Middle frontal gyrus (tissue), 1 donor: ENCODE results near the gene JOSD1.
A peak's percentile ranks its signal among the peaks of the same experiment; 100 is the strongest.

ENCODE experiments used
- DNase-seq: peaks from one replicate; pipeline ENCODE4 v3.0.0-alpha.2; 2015; ENCODE audit warnings: low spot score; ENCODE audit errors: extremely low spot score

Gene JOSD1

DNA sequence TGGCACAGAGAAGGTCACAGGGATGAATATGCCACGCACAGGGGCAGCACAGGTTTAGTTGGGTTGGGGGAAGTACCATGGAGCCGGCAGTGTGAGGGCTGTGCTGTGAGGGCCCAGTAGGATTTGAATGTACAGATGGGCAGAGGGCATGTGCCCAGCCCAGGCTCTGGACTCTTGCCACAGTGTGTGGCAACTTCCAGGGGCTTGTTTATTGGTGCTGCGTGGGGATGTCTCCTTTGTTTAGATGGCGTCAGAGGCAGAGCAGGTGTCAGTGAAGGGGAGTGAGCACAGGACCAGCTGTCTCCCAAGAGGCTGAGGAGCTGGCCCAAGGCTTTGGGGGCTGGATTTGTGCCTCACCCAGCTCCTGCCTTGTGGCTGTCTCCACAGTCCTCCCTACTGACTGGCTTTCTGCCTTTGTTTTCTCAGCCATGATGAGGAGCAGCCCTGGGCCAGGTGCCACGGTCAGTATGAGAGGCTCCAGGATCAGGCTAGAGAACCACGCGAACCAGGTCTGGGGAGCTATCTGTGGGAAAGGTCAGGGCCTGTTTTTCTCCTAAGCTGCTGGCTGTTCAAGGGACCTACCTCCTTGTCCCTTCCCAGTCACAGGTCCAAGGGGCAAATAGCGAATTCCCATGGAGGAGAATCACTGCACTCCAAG, 33.1 kb upstream of the JOSD1 start:
- DNase-seq, result peak; percentile 68

DNA sequence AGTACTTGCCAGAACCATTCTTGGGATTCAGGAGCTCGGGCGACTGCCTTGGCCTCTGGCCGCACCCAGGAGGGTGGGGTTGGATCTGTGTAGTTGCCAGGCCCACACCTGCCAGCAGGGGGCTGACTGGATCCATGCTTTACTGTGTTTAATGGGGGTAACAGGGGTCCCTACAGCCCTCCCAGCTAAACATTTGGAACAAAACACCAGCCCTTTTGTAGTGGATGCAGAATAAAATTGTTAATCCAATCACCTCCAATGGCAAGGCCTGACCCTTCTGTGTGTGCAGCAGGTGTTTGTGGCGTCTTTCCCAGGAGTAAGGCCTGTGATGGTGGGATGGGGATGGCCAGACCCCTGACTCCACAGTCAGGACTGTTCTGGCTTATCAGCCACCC, 32.6 kb upstream of the JOSD1 start:
- DNase-seq, result no peak

DNA sequence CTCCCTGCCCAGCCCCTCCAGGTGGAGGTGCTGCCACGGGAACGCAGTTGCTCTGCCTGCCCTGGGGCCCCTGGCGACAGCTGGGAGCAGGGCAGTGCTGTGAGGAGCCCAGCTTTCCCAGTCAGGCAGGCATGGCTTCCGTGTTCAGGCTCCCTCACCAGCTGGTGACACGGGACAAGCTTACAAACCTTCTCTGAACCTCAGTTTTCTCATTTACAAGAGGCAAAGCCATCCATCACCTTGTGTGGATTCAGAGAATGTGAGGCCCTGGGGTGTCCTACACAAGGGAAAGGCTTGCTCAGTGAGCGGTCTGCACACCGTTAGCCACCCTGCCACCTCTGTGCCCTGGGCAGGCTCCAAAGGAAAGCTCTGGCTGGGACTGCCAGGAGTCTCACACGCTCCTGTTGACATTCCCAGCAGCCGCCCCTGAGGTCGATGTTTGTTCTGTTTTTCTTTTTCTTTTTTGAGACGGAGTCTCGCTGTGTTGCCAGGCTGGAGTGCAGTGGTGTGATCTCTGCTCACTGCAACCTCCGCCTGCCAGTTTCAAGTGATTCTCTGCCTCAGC, 31.6 kb upstream of the JOSD1 start:
- no peak for DNase-seq

- no peak for DNase-seq
Measured at GRCh38 chr22:38731703-38732161, 31.0 kb upstream of the JOSD1 start.

GRCh38 chr22:38730411-38730871, 29.7 kb upstream of the JOSD1 start:
- no peak for DNase-seq

DNA sequence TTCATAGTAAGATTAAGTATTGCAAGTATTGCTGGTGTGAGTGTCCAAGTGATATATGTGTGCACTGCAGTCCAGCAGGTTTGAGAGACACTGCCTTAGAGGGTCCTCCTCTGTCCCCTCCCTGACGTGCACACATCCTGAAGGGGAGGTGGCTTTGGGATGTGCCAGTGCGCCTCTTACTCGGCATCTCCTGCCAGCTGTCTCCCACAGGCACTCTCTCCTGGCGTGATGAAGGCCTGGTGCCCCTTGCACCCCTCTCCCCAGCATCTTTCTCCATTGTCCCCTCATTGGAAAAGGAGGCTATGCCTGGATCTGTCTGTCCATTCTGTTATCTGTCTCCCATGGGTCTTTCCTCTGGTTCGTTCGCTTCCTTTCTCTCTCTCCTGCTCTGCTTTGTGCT, 29.2 kb upstream of the JOSD1 start:
- no peak for DNase-seq

- DNase-seq, result no peak
Measured at GRCh38 chr22:38728871-38729796, 28.4 kb upstream of the JOSD1 start.

DNA sequence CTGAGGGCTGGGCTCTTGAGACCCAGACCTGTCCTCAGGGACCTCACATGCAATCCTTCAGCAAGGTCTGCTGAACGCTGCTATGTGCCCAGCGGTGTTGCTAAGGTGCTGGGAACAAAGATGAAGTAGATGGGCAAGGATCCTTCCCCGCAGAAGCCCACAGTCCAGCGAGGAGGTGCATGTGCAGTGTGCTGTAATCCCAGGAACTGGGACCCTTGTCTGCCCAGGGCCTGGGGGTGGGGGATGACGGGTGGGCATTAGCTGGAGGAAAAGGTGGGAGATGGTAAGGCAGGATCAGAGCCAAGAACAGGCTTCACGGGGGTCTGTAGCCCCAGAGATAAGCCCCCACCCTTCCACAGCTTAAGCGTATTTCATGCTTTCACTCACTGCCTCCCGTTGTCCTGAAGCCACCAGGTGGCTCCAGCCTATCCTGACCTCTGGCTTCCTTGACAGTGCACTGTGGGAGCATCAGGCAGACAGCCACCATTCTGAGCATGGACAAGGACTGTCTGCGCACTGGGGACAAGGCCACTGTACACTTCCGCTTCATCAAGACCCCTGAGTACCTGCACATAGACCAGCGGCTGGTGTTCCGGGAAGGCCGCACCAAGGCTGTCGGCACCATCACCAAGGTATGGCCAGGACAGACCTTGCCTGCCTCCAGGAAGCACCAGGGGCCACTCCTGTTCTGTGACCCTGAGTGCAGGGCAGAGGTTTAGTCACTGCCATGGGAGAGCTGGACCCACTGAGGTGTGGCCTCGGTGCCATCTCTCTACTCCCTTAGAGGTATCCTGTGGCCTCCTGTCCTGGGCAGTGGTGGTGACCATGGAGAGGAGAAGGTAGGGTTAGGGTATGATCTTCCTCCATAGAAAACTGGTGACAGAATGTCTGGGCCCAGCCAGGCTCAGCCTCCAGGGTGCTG, 27.0 kb upstream of the JOSD1 start:
- no peak for DNase-seq

GRCh38 chr22:38727123-38727522, 26.4 kb upstream of the JOSD1 start:
- no peak for DNase-seq

GRCh38 chr22:38725900-38726655, 25.3 kb upstream of the JOSD1 start:
- DNase-seq, result no peak

DNA sequence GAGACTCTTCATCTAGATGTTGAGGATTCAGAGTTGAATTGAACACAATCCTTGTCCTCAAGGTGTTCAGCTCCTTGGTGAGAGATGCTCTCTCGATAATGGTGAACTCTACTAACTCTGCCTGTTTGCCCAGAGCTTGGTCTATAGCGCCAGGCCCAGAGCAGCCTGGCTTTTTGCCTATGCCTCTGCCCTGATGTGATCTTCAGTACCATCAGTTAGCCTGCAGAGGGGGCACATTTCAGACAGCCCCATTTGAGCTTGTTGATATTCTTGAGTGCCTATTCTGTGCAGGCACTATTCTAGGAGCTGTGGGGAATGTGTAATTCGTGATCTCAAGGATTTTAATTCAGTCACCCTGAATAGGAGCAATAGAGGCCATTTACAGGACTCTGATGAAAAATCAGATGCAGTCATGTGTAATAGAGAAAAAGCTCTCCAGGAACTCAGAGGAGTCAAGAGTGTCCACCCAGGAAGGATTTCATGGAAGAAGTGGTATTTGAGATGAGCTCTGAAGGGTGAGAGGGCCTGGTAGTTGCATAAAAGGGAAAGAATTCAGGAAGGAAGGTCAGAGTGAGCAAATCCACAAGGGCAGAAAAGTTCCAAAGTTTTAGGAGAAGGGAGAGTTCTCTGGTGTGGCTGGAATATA, 24.3 kb upstream of the JOSD1 start:
- DNase-seq, result no peak

DNA sequence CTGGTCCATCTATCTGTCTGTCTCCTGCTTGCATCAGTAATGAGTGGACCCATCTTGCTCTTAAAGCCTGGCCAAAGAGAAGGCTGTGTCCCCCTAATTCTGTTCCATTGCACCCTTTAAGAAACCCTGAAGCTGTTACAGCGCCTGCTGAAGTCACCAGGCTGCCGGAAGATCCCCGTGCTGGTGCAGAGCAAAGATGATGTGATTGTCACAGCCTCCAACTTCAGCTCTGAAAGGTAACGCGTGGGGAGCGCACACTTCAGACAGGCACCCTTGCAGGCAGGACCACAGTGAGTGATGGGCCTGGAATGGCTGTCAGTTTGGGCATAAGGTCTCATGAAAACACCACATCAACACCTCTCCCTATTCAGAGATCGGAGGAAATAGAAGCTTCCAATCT, 23.4 kb upstream of the JOSD1 start:
- DNase-seq, result no peak

DNA sequence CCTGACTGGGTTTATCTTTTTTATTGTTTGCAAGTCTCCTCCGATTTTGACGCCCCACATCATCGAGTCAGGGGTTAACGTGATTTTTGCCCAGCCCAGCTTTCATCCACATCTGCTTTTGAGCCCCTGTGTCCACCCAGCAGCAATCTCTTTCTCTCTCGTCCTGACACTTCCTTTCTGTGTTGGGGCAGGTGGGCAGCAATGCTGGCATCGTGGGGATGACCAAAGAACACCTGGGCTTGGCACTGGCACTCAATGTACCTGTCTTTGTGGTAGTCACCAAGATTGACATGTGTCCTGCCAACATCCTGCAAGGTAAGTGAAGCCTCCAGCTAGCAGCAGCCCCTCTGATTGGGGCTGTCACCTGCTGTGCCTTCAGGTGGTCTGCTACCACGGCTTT, 20.8 kb upstream of the JOSD1 start:
- no peak for DNase-seq

DNA sequence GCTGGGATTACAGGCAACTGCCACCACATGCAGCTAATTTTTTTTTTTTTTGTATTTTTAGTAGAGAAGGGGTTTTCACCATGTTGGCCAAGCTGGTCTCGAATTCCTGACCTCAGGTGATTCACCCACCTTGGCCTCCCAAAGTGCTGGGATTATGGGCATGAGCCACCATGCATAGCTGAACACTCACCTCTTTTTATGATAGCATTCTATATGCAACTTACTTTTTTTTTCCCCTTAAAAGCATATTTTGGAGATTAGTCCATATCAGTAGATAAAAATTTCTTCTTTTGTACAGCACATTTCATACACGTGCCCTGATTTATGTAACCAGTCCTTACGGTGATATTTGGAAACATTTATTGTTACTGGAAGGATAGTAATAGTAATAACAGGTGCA, 19.6 kb upstream of the JOSD1 start:
- DNase-seq, result no peak

GRCh38 chr22:38719196-38719595, 18.5 kb upstream of the JOSD1 start:
- no peak for DNase-seq

DNA sequence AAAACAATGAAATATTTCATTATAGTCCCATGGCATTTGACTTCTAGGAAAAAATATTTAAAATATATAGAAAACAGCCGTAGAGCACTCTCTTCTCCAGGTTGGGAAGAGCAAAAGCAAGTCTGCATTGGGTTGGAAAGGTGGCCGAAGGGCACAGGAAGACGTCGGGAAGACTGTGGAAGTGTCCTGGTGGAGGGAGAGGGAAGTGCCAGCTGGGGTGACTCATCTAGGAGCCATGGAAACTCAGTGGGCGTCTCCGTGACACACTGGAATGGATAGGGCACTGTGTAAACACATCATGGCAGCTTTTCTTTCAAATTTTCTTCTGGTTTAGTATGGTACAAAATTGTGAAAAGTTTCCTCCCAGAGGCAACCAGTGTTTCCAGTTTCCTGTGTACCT, 17.7 kb upstream of the JOSD1 start:
- DNase-seq, result no peak

GRCh38 chr22:38717244-38717643, 16.5 kb upstream of the JOSD1 start:
- DNase-seq, result no peak

- no peak for DNase-seq
Measured at GRCh38 chr22:38716826-38717225, 16.1 kb upstream of the JOSD1 start.

DNA sequence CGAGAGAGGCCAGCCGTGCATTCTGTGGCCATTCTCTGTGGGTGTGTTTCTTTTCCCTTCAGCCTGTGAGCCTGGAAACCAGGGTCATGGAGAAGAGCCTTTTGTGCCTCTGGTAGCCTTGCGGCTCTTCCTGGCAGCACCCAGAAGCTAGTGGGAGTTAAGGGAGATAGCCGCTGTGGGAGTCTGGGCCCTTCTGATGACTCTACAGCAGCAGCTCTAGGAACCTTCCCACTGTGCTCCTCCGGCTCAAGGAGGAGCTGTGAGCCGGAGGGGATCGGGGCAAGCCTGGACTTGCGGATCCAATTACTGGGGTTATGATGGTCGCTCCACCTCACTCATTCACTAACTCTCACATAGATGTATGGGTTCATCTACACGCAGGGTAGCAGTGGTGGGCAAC, 15.5 kb upstream of the JOSD1 start:
- DNase-seq, result no peak

DNA sequence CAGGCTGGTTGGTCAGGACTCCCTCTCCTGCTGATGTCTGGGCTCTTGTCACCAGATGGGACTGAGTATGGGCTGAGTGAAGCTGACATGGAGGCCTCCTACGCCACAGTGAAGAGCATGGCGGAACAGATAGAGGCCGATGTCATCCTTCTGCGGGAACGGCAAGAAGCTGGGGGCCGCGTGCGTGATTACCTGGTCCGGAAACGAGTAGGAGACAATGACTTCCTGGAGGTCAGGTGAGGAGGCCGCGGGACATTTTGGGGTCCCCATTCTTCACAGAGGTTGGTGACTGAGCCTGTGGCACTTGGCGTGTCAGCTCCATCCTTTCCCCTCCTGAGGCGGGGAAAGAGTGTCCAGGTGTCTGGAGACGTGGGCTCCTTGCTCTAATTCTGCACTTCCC, 15.1 kb upstream of the JOSD1 start:
- DNase-seq, result no peak
